ENCODE measurements around the gene AFF3. TPM values are rescaled to one million over a fixed set of nuclear protein-coding genes. Genes with fewer than 3 reads are reported as not detected.

The AFF3 gene
- total and polyA plus RNA-seq, 2 experiments from 2014 or later: 7.3 to 7.8 TPM

GRCh38 chr2:100054426-100054825 lies 88.0 kb downstream of the AFF3 start:
- DNase-seq (ENCODE audit: low spot score): no peak
- no peak overlapping the region for H2AFZ ChIP-seq
- H3K27me3 ChIP-seq: no peaks in the 10 kb centered on the region
- WGBS (ENCODE audit: low lambda C conversion rate, missing lambda C conversion rate): 76% methylated on average over 2 of the region's 2 CpGs
- H4K20me1 ChIP-seq (ENCODE audit: insufficient read depth, poor library complexity, severe bottlenecking): no peaks in the 10 kb centered on the region
- H3K9me2 ChIP-seq (replicated peaks; ENCODE audit: insufficient read depth): no peaks in the 10 kb centered on the region
- H3K4me3 ChIP-seq: no peak overlapping the region
- no peaks in the 10 kb centered on the region for H3K9me3 ChIP-seq (ENCODE audit: low read depth)
- H3K4me1 ChIP-seq (ENCODE audit: insufficient read depth): peaks cover 5% of the 10 kb centered on the region
- TF ChIP-seq EZH2phosphoT487 (IDR thresholded peaks at IDR 0.05; ENCODE audit: low read depth, severe bottlenecking, unreplicated experiment): no peak
- TF ChIP-seq, protein P1, sequence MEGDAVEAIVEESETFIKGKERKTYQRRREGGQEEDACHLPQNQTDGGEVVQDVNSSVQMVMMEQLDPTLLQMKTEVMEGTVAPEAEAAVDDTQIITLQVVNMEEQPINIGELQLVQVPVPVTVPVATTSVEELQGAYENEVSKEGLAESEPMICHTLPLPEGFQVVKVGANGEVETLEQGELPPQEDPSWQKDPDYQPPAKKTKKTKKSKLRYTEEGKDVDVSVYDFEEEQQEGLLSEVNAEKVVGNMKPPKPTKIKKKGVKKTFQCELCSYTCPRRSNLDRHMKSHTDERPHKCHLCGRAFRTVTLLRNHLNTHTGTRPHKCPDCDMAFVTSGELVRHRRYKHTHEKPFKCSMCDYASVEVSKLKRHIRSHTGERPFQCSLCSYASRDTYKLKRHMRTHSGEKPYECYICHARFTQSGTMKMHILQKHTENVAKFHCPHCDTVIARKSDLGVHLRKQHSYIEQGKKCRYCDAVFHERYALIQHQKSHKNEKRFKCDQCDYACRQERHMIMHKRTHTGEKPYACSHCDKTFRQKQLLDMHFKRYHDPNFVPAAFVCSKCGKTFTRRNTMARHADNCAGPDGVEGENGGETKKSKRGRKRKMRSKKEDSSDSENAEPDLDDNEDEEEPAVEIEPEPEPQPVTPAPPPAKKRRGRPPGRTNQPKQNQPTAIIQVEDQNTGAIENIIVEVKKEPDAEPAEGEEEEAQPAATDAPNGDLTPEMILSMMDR (IDR thresholded peaks at IDR 0.05; ENCODE audit: poor library complexity): no peak
- no peak for TF ChIP-seq EZH2 (IDR thresholded peaks at IDR 0.05; ENCODE audit: borderline replicate concordance)
- H3K36me3 ChIP-seq (replicated peaks; ENCODE audit: insufficient read depth, low read depth): no peaks in the 10 kb centered on the region
- H3K4me2 ChIP-seq: no peak overlapping the region
- no peak overlapping the region for H3K27ac ChIP-seq
- no peaks in the 10 kb centered on the region for H3K79me2 ChIP-seq

GRCh38 chr2:100053087-100053885 lies 89.1 kb downstream of the AFF3 start:
- Histone ChIP-seq H3K79me2 (no peaks in the 10 kb centered on the region), H3K4me1 (ENCODE audit: insufficient read depth) (peaks cover 5% of the 10 kb centered on the region), H3K9me3 (ENCODE audit: low read depth) (no peaks in the 10 kb centered on the region), H3K9me2 (replicated peaks; ENCODE audit: insufficient read depth) (no peaks in the 10 kb centered on the region), H3K4me3 (no peak overlapping the region), H2AFZ (no peak overlapping the region), H3K27ac (no peak overlapping the region), H3K36me3 (replicated peaks; ENCODE audit: insufficient read depth, low read depth) (no peaks in the 10 kb centered on the region), H3K27me3 (no peaks in the 10 kb centered on the region), H3K4me2 (no peak overlapping the region), H4K20me1 (ENCODE audit: insufficient read depth, poor library complexity, severe bottlenecking) (no peaks in the 10 kb centered on the region)
- TF ChIP-seq, protein P1 (IDR thresholded peaks at IDR 0.05; ENCODE audit: poor library complexity): no peak
- TF ChIP-seq EZH2 (IDR thresholded peaks at IDR 0.05; ENCODE audit: borderline replicate concordance) (no peak), EZH2phosphoT487 (IDR thresholded peaks at IDR 0.05; ENCODE audit: low read depth, severe bottlenecking, unreplicated experiment) (no peak)
- WGBS (ENCODE audit: low lambda C conversion rate, missing lambda C conversion rate): 88% methylated on average over 5 of the region's 5 CpGs
- no peak for DNase-seq (ENCODE audit: low spot score)

GRCh38 chr2:100052650-100053049 lies 89.7 kb downstream of the AFF3 start:
- no peak for DNase-seq (ENCODE audit: low spot score)
- peaks cover 5% of the 10 kb centered on the region for H3K4me1 ChIP-seq (ENCODE audit: insufficient read depth)
- 80% methylated on average over 4 of the region's 4 CpGs for WGBS (ENCODE audit: low lambda C conversion rate, missing lambda C conversion rate)
- no peaks in the 10 kb centered on the region for H3K79me2 ChIP-seq
- H3K27me3 ChIP-seq: no peaks in the 10 kb centered on the region
- no peaks in the 10 kb centered on the region for H3K9me3 ChIP-seq (ENCODE audit: low read depth)
- no peaks in the 10 kb centered on the region for H3K9me2 ChIP-seq (replicated peaks; ENCODE audit: insufficient read depth)
- TF ChIP-seq, protein P1 (IDR thresholded peaks at IDR 0.05; ENCODE audit: poor library complexity): no peak
- TF ChIP-seq EZH2 (IDR thresholded peaks at IDR 0.05; ENCODE audit: borderline replicate concordance) (no peak), EZH2phosphoT487 (IDR thresholded peaks at IDR 0.05; ENCODE audit: low read depth, severe bottlenecking, unreplicated experiment) (no peak)
- H3K4me2 ChIP-seq: no peak overlapping the region
- no peak overlapping the region for H2AFZ ChIP-seq
- no peaks in the 10 kb centered on the region for H4K20me1 ChIP-seq (ENCODE audit: insufficient read depth, poor library complexity, severe bottlenecking)
- H3K36me3 ChIP-seq (replicated peaks; ENCODE audit: insufficient read depth, low read depth): no peaks in the 10 kb centered on the region
- H3K27ac ChIP-seq: no peak overlapping the region
- no peak overlapping the region for H3K4me3 ChIP-seq

All from hepatocyte (in vitro differentiated cells).